ENCODE results near the gene PMP22.
A peak's percentile ranks its signal among the peaks of the same experiment; 100 is the strongest.

Gene PMP22

GRCh38 chr17:15236281-15237105, 28.6 kb downstream of the PMP22 start:
- no peaks in the 10 kb centered on the region for H3K9me3 ChIP-seq (ENCODE audit: insufficient read depth, low read length)
- no peak overlapping the region for H3K27ac ChIP-seq (ENCODE audit: low read length)
- H2AFZ ChIP-seq (ENCODE audit: low read depth, low read length) = no peak overlapping the region
- H3K4me3 ChIP-seq (ENCODE audit: low read length) = no peak overlapping the region
- H3K9ac ChIP-seq (ENCODE audit: low read length) = no peak overlapping the region
- no peaks in the 10 kb centered on the region for H3K79me2 ChIP-seq (ENCODE audit: low read length)
- no peaks in the 10 kb centered on the region for H4K20me1 ChIP-seq (ENCODE audit: insufficient read depth, low read length)
- H3K27me3 ChIP-seq (ENCODE audit: low read depth, low read length) = no peaks in the 10 kb centered on the region
- H3K4me1 ChIP-seq (ENCODE audit: low read length) = peaks cover 6% of the 10 kb centered on the region; the same call in 1 of the 2 replicates
- TF ChIP-seq CTCF (IDR thresholded peaks at IDR 0.05; ENCODE audit: low read depth, low read length) (no peak), EZH2phosphoT487 (IDR thresholded peaks at IDR 0.05; ENCODE audit: low read depth) (no peak)
- H3K4me2 ChIP-seq (ENCODE audit: low read length) = no peak overlapping the region
- no peaks in the 10 kb centered on the region for H3K36me3 ChIP-seq (replicated peaks; ENCODE audit: low read depth, low read length)

GRCh38 chr17:15233971-15234370, 31.2 kb downstream of the PMP22 start:
- H3K9me3 ChIP-seq (ENCODE audit: insufficient read depth, low read length) = no peaks in the 10 kb centered on the region
- no peaks in the 10 kb centered on the region for H4K20me1 ChIP-seq (ENCODE audit: insufficient read depth, low read length)
- H3K27me3 ChIP-seq (ENCODE audit: low read depth, low read length) = no peaks in the 10 kb centered on the region
- H3K4me2 ChIP-seq (ENCODE audit: low read length) = no peak overlapping the region
- H3K79me2 ChIP-seq (ENCODE audit: low read length) = no peaks in the 10 kb centered on the region
- H3K9ac ChIP-seq (ENCODE audit: low read length) = no peak overlapping the region
- no peak for TF ChIP-seq CTCF (IDR thresholded peaks at IDR 0.05; ENCODE audit: low read depth, low read length)
- no peak for TF ChIP-seq EZH2phosphoT487 (IDR thresholded peaks at IDR 0.05; ENCODE audit: low read depth)
- H3K27ac ChIP-seq (ENCODE audit: low read length) = no peak overlapping the region
- H3K4me1 ChIP-seq (ENCODE audit: low read length) = peaks cover 6% of the 10 kb centered on the region; the same call in 1 of the 2 replicates
- no peaks in the 10 kb centered on the region for H3K36me3 ChIP-seq (replicated peaks; ENCODE audit: low read depth, low read length)
- H3K4me3 ChIP-seq (ENCODE audit: low read length) = no peak overlapping the region
- H2AFZ ChIP-seq (ENCODE audit: low read depth, low read length) = no peak overlapping the region

- Histone ChIP-seq H3K27me3 (ENCODE audit: low read depth, low read length) (no peaks in the 10 kb centered on the region), H2AFZ (ENCODE audit: low read depth, low read length) (no peak overlapping the region), H3K36me3 (replicated peaks; ENCODE audit: low read depth, low read length) (no peaks in the 10 kb centered on the region), H3K4me3 (ENCODE audit: low read length) (no peak overlapping the region), H3K4me1 (ENCODE audit: low read length) (peaks cover 9% of the 10 kb centered on the region; the same call in 1 of the 2 replicates), H3K4me2 (ENCODE audit: low read length) (no peak overlapping the region), H3K27ac (ENCODE audit: low read length) (no peak overlapping the region), H3K9me3 (ENCODE audit: insufficient read depth, low read length) (no peaks in the 10 kb centered on the region), H3K9ac (ENCODE audit: low read length) (no peak overlapping the region), H3K79me2 (ENCODE audit: low read length) (no peaks in the 10 kb centered on the region), H4K20me1 (ENCODE audit: insufficient read depth, low read length) (no peaks in the 10 kb centered on the region)
- TF ChIP-seq CTCF (IDR thresholded peaks at IDR 0.05; ENCODE audit: low read depth, low read length) (peak; percentile 40), EZH2phosphoT487 (IDR thresholded peaks at IDR 0.05; ENCODE audit: low read depth) (no peak)
Measured at GRCh38 chr17:15233022-15233805, 31.9 kb downstream of the PMP22 start.

GRCh38 chr17:15232517-15232915, 32.6 kb downstream of the PMP22 start:
- no peak overlapping the region for H2AFZ ChIP-seq (ENCODE audit: low read depth, low read length)
- H3K4me1 ChIP-seq (ENCODE audit: low read length) = peaks cover 7% of the 10 kb centered on the region; the same call in 1 of the 2 replicates
- no peak for TF ChIP-seq CTCF (IDR thresholded peaks at IDR 0.05; ENCODE audit: low read depth, low read length)
- TF ChIP-seq EZH2phosphoT487 (IDR thresholded peaks at IDR 0.05; ENCODE audit: low read depth) = no peak
- no peak overlapping the region for H3K4me2 ChIP-seq (ENCODE audit: low read length)
- no peak overlapping the region for H3K9ac ChIP-seq (ENCODE audit: low read length)
- no peak overlapping the region for H3K4me3 ChIP-seq (ENCODE audit: low read length)
- H3K79me2 ChIP-seq (ENCODE audit: low read length) = no peaks in the 10 kb centered on the region
- no peak overlapping the region for H3K27ac ChIP-seq (ENCODE audit: low read length)
- no peaks in the 10 kb centered on the region for H3K27me3 ChIP-seq (ENCODE audit: low read depth, low read length)
- no peaks in the 10 kb centered on the region for H3K36me3 ChIP-seq (replicated peaks; ENCODE audit: low read depth, low read length)
- no peaks in the 10 kb centered on the region for H3K9me3 ChIP-seq (ENCODE audit: insufficient read depth, low read length)
- no peaks in the 10 kb centered on the region for H4K20me1 ChIP-seq (ENCODE audit: insufficient read depth, low read length)
